BLaER1 (cell line): ENCODE measurements around the gene SLC38A9.

Source experiments
- H3K27ac ChIP-seq: shearing (Covaris generic); formaldehyde crosslinking; 2 replicates; pipeline ENCODE4 v1.8.1; 2022
- H3K27me3 ChIP-seq: shearing (Covaris generic); formaldehyde crosslinking; 2 replicates; pipeline ENCODE4 v1.8.1; 2022
- H3K36me3 ChIP-seq: shearing (Covaris generic); formaldehyde crosslinking; 2 replicates; pipeline ENCODE4 v1.8.1; 2022
- H3K4me1 ChIP-seq: shearing (Covaris generic); formaldehyde crosslinking; 2 replicates; pipeline ENCODE4 v1.8.1; 2022
- H3K4me2 ChIP-seq: shearing (Covaris generic); formaldehyde crosslinking; 2 replicates; pipeline ENCODE4 v1.8.1; 2022
- H3K4me3 ChIP-seq: shearing (Covaris generic); formaldehyde crosslinking; 2 replicates; pipeline ENCODE4 v1.8.1; 2022
- H3K9ac ChIP-seq: shearing (Covaris generic); formaldehyde crosslinking; 2 replicates; pipeline ENCODE4 v1.8.1; 2022
- H3K9me3 ChIP-seq: shearing (Covaris generic); formaldehyde crosslinking; 2 replicates; pipeline ENCODE4 v1.8.1; 2022
- H4K20me1 ChIP-seq: shearing (Covaris generic); formaldehyde crosslinking; 2 replicates; pipeline ENCODE4 v1.8.1; 2022
- Cebpa-rat ChIP-seq: shearing (Covaris generic); IDR thresholded peaks from 2 replicates; pipeline ENCODE4 v1.8.1; 2022

Gene SLC38A9

GRCh38 chr5:55576661-55577060 is 135.5 kb downstream of the SLC38A9 start:
- no peaks in the 10 kb centered on the region for H4K20me1 ChIP-seq
- H3K36me3 ChIP-seq, result no peaks in the 10 kb centered on the region
- H3K4me3 ChIP-seq, result no peak overlapping the region
- no peaks in the 10 kb centered on the region for H3K27me3 ChIP-seq
- no peak overlapping the region for H3K9ac ChIP-seq
- no peak for TF ChIP-seq Cebpa-rat
- H3K4me2 ChIP-seq, result no peak overlapping the region
- no peaks in the 10 kb centered on the region for H3K9me3 ChIP-seq
- no peaks in the 10 kb centered on the region for H3K4me1 ChIP-seq
- no peak overlapping the region for H3K27ac ChIP-seq
